PC-9 (cell line): ENCODE data around the gene SNRNP48.

Experiments used
- EZH2 ChIP-seq: fragments of 200-600 bp; sonication (generic); IDR thresholded peaks from 2 replicates; pipeline ENCODE4 v1.8.0; 2017; ENCODE audit warnings: antibody characterized with exemption, low read depth
- TF ChIP-seq, protein P1 (sequence below): fragments of 200-600 bp; sonication (generic); conservative IDR thresholded peaks from 2 replicates; pipeline ENCODE4 v1.6.1; 2017; ENCODE audit warnings: mixed run types, antibody characterized with exemption, mild to moderate bottlenecking, moderate library complexity

DNA sequence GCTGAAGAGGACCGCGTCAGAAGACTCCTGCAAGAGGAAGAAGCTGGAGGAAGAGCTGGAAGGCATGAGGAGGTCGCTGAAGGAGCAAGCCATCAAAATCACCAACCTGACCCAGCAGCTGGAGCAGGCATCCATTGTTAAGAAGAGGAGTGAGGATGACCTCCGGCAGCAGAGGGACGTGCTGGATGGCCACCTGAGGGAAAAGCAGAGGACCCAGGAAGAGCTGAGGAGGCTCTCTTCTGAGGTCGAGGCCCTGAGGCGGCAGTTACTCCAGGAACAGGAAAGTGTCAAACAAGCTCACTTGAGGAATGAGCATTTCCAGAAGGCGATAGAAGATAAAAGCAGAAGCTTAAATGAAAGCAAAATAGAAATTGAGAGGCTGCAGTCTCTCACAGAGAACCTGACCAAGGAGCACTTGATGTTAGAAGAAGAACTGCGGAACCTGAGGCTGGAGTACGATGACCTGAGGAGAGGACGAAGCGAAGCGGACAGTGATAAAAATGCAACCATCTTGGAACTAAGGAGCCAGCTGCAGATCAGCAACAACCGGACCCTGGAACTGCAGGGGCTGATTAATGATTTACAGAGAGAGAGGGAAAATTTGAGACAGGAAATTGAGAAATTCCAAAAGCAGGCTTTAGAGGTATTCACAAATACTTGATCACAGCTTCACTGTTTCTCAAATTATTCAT is 8.9 kb upstream of the SNRNP48 start:
- TF ChIP-seq, protein P1, sequence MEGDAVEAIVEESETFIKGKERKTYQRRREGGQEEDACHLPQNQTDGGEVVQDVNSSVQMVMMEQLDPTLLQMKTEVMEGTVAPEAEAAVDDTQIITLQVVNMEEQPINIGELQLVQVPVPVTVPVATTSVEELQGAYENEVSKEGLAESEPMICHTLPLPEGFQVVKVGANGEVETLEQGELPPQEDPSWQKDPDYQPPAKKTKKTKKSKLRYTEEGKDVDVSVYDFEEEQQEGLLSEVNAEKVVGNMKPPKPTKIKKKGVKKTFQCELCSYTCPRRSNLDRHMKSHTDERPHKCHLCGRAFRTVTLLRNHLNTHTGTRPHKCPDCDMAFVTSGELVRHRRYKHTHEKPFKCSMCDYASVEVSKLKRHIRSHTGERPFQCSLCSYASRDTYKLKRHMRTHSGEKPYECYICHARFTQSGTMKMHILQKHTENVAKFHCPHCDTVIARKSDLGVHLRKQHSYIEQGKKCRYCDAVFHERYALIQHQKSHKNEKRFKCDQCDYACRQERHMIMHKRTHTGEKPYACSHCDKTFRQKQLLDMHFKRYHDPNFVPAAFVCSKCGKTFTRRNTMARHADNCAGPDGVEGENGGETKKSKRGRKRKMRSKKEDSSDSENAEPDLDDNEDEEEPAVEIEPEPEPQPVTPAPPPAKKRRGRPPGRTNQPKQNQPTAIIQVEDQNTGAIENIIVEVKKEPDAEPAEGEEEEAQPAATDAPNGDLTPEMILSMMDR: no peak
- TF ChIP-seq EZH2: no peak
